ENCODE measurements around the gene GNG12.

The GNG12 gene

GRCh38 chr1:67695963-67696362 lies 137.3 kb downstream of the GNG12 start:
- no peak for DNase-seq (ENCODE audit: low read depth, low spot score)
- no peak overlapping the region for H3K4me3 ChIP-seq (ENCODE audit: low read length)

GRCh38 chr1:67691712-67692111 lies 141.6 kb downstream of the GNG12 start:
- no peak for DNase-seq (ENCODE audit: low read depth, low spot score)
- H3K4me3 ChIP-seq (ENCODE audit: low read length), result no peak overlapping the region

GRCh38 chr1:67690411-67690810 lies 142.9 kb downstream of the GNG12 start:
- no peak for DNase-seq (ENCODE audit: low read depth, low spot score)
- H3K4me3 ChIP-seq (ENCODE audit: low read length), result no peak overlapping the region

GRCh38 chr1:67690018-67690363 lies 143.3 kb downstream of the GNG12 start:
- H3K4me3 ChIP-seq (ENCODE audit: low read length), result no peak overlapping the region
- DNase-seq (ENCODE audit: low read depth, low spot score), result no peak

- DNase-seq (ENCODE audit: low read depth, low spot score), result no peak
- no peak overlapping the region for H3K4me3 ChIP-seq (ENCODE audit: low read length)
Observed at GRCh38 chr1:67689267-67690017, 143.8 kb downstream of the GNG12 start.

GRCh38 chr1:67688526-67689219 lies 144.6 kb downstream of the GNG12 start:
- H3K4me3 ChIP-seq (ENCODE audit: low read length), result no peak overlapping the region
- DNase-seq (ENCODE audit: low read depth, low spot score), result no peak

GRCh38 chr1:67687649-67688048 lies 145.6 kb downstream of the GNG12 start:
- no peak overlapping the region for H3K4me3 ChIP-seq (ENCODE audit: low read length)
- DNase-seq (ENCODE audit: low read depth, low spot score), result no peak

GRCh38 chr1:67687198-67687545 lies 146.1 kb downstream of the GNG12 start:
- no peak overlapping the region for H3K4me3 ChIP-seq (ENCODE audit: low read length)
- DNase-seq (ENCODE audit: low read depth, low spot score), result no peak

GRCh38 chr1:67686267-67687197 lies 146.7 kb downstream of the GNG12 start:
- no peak for DNase-seq (ENCODE audit: low read depth, low spot score)
- H3K4me3 ChIP-seq (ENCODE audit: low read length), result peak overlapping the region; percentile 79

- H3K4me3 ChIP-seq (ENCODE audit: low read length), result peak overlapping the region; percentile 79
- DNase-seq (ENCODE audit: low read depth, low spot score), result no peak
Observed at GRCh38 chr1:67685558-67686266, 147.6 kb downstream of the GNG12 start.

- peak within 1 kb of the TSS; percentile 79 for H3K4me3 ChIP-seq (ENCODE audit: low read length)
- DNase-seq (ENCODE audit: low read depth, low spot score), result peak; percentile 98
Observed at GRCh38 chr1:67685067-67685557, 148.2 kb downstream of the GNG12 start, which contains the start of gene GADD45A. TSS of gene GADD45A (plus strand) at chr1:67685201. CDS start at chr1:67685495, 294 bp downstream.

- no peak for DNase-seq (ENCODE audit: low read depth, low spot score)
- H3K4me3 ChIP-seq (ENCODE audit: low read length), result peak overlapping the region; percentile 25
Observed at GRCh38 chr1:67684526-67685066, 148.7 kb downstream of the GNG12 start.

GRCh38 chr1:67683766-67684525 lies 149.3 kb downstream of the GNG12 start:
- DNase-seq (ENCODE audit: low read depth, low spot score), result no peak
- H3K4me3 ChIP-seq (ENCODE audit: low read length), result no peak overlapping the region; the same call in 1 of the 2 replicates

- no peak overlapping the region for H3K4me3 ChIP-seq (ENCODE audit: low read length)
- no peak for DNase-seq (ENCODE audit: low read depth, low spot score)
Observed at GRCh38 chr1:67683316-67683715, 150.0 kb downstream of the GNG12 start.

GRCh38 chr1:67682659-67683197 lies 150.5 kb downstream of the GNG12 start:
- DNase-seq (ENCODE audit: low read depth, low spot score), result no peak
- no peak overlapping the region for H3K4me3 ChIP-seq (ENCODE audit: low read length)

GRCh38 chr1:67680486-67680885 lies 152.8 kb downstream of the GNG12 start:
- DNase-seq (ENCODE audit: low read depth, low spot score), result no peak
- H3K4me3 ChIP-seq (ENCODE audit: low read length), result no peak overlapping the region

- no peak for DNase-seq (ENCODE audit: low read depth, low spot score)
- no peak overlapping the region for H3K4me3 ChIP-seq (ENCODE audit: low read length)
Observed at GRCh38 chr1:67679691-67680090, 153.6 kb downstream of the GNG12 start.

GRCh38 chr1:67677930-67678329 lies 155.3 kb downstream of the GNG12 start:
- no peak for DNase-seq (ENCODE audit: low read depth, low spot score)
- no peak overlapping the region for H3K4me3 ChIP-seq (ENCODE audit: low read length)
